Hepatocyte (in vitro differentiated cells): ENCODE data around the gene CD300H. TPM values are rescaled to one million over a fixed set of nuclear protein-coding genes. Genes with fewer than 3 reads are reported as not detected.

ENCODE experiments used
- DNase-seq: peaks from one replicate; pipeline ENCODE4 v3.0.0-alpha.2; 2016; ENCODE audit warnings: low spot score
- H2AFZ ChIP-seq: fragments of 200-600 bp; sonication (generic); 2 replicates; pipeline ENCODE4 v1.6.0; 2016; ENCODE audit warnings: antibody characterized with exemption, mild to moderate bottlenecking
- H3K27ac ChIP-seq: fragments of 200-600 bp; sonication (generic); 2 replicates; pipeline ENCODE4 v1.5.1; 2016; ENCODE audit warnings: mild to moderate bottlenecking
- H3K27me3 ChIP-seq: fragments of 200-600 bp; sonication (generic); 2 replicates; pipeline ENCODE4 v1.6.1; 2016
- H3K36me3 ChIP-seq: fragments of 200-600 bp; sonication (generic); replicated peaks from 2 replicates; pipeline ENCODE4 v1.5.1; 2016; ENCODE audit warnings: low read depth; ENCODE audit not compliant: insufficient read depth
- H3K4me1 ChIP-seq: fragments of 200-600 bp; sonication (generic); 2 replicates; pipeline ENCODE4 v1.5.1; 2016; ENCODE audit warnings: mild to moderate bottlenecking, moderate library complexity; ENCODE audit not compliant: insufficient read depth
- H3K4me2 ChIP-seq: fragments of 200-600 bp; sonication (generic); 2 replicates; pipeline ENCODE4 v1.6.0; 2016
- H3K4me3 ChIP-seq: fragments of 200-600 bp; sonication (generic); 2 replicates; pipeline ENCODE4 v1.5.1; 2016; ENCODE audit warnings: mild to moderate bottlenecking
- H3K79me2 ChIP-seq: fragments of 200-600 bp; sonication (generic); 2 replicates; pipeline ENCODE4 v1.6.0; 2017; ENCODE audit warnings: mild to moderate bottlenecking
- H3K9me2 ChIP-seq: fragments of 200-600 bp; sonication (generic); replicated peaks from 2 replicates; pipeline ENCODE4 v1.6.0; 2017; ENCODE audit warnings: mild to moderate bottlenecking; ENCODE audit not compliant: insufficient read depth
- H3K9me3 ChIP-seq: fragments of 200-600 bp; sonication (generic); 2 replicates; pipeline ENCODE4 v1.5.1; 2016; ENCODE audit warnings: low read depth, mild to moderate bottlenecking
- H4K20me1 ChIP-seq: fragments of 200-600 bp; sonication (generic); 2 replicates; pipeline ENCODE4 v1.6.0; 2016; ENCODE audit warnings: mild to moderate bottlenecking; ENCODE audit not compliant: insufficient read depth, poor library complexity, severe bottlenecking
- CTCF ChIP-seq: fragments of 200-600 bp; sonication (generic); IDR thresholded peaks from 2 replicates; pipeline ENCODE4 v1.5.1; 2016; ENCODE audit warnings: antibody characterized with exemption, mild to moderate bottlenecking; ENCODE audit not compliant: poor library complexity
- EZH2 ChIP-seq: fragments of 200-600 bp; sonication (generic); IDR thresholded peaks from 2 replicates; pipeline ENCODE4 v1.6.1; 2016; ENCODE audit warnings: antibody characterized with exemption, mild to moderate bottlenecking, borderline replicate concordance
- EZH2phosphoT487 ChIP-seq: fragments of 200-600 bp; sonication (generic); IDR thresholded peaks from one replicate; pipeline ENCODE4 v1.6.1; 2018; ENCODE audit warnings: antibody characterized with exemption, mild to moderate bottlenecking, low read depth, moderate library complexity; ENCODE audit not compliant: unreplicated experiment, severe bottlenecking
- WGBS: methylation state at CpG from one replicate; pipeline ENCODE4 v1.1.6; 2016; ENCODE audit warnings: low lambda C conversion rate; ENCODE audit errors: missing lambda C conversion rate; 5-methylcytosine and 5-hydroxymethylcytosine counted together
- polyA plus RNA-seq: library from polyadenylated mRNA; unstranded; fragments of >200 nt; fragmentation: Nextera tagmentation; extraction: Ambion mirVana; gene quantifications from 2 replicates; pipeline ENCODE4 v1.2.1, GENCODE V29; 2016
- total RNA-seq: library from RNA; depleted of rRNA; stranded (reverse); fragments of >200 nt; gene quantifications from 2 replicates; pipeline ENCODE4 v1.2.3, GENCODE V29; 2014

Gene CD300H
- total and polyA plus RNA-seq, 2 experiments from 2014 or later = 0.67 TPM; not detected in 1

GRCh38 chr17:74526681-74527080, 40.6 kb downstream of the CD300H start:
- 71% methylated on average over 3 of the region's 3 CpGs for WGBS
- Histone ChIP-seq H3K36me3 (no peaks in the 10 kb centered on the region), H3K27me3 (no peaks in the 10 kb centered on the region), H2AFZ (no peak overlapping the region), H4K20me1 (no peaks in the 10 kb centered on the region), H3K27ac (no peak overlapping the region), H3K4me1 (no peaks in the 10 kb centered on the region), H3K79me2 (no peaks in the 10 kb centered on the region), H3K9me3 (no peaks in the 10 kb centered on the region), H3K4me3 (no peak overlapping the region), H3K4me2 (no peak overlapping the region), H3K9me2 (no peaks in the 10 kb centered on the region)
- DNase-seq = no peak
- TF ChIP-seq EZH2 (no peak), EZH2phosphoT487 (no peak), CTCF (no peak)

- Histone ChIP-seq H3K79me2 (no peaks in the 10 kb centered on the region), H3K4me2 (no peak overlapping the region), H3K9me3 (no peaks in the 10 kb centered on the region), H4K20me1 (no peaks in the 10 kb centered on the region), H3K4me3 (no peak overlapping the region), H3K36me3 (no peaks in the 10 kb centered on the region), H3K27ac (no peak overlapping the region), H3K9me2 (no peaks in the 10 kb centered on the region), H2AFZ (no peak overlapping the region), H3K4me1 (no peaks in the 10 kb centered on the region), H3K27me3 (no peaks in the 10 kb centered on the region)
- TF ChIP-seq EZH2 = no peak
- no peak for TF ChIP-seq EZH2phosphoT487
- no peak for TF ChIP-seq CTCF
- DNase-seq = no peak
- 91% methylated on average over 14 of the region's 14 CpGs for WGBS
Observed at GRCh38 chr17:74525781-74526288, 41.5 kb downstream of the CD300H start.

GRCh38 chr17:74525465-74525725, 41.9 kb downstream of the CD300H start:
- Histone ChIP-seq H4K20me1 (no peaks in the 10 kb centered on the region), H3K9me3 (no peaks in the 10 kb centered on the region), H3K36me3 (no peaks in the 10 kb centered on the region), H3K27ac (no peak overlapping the region), H3K4me2 (no peak overlapping the region), H3K4me3 (no peak overlapping the region), H3K27me3 (no peaks in the 10 kb centered on the region), H3K79me2 (no peaks in the 10 kb centered on the region), H2AFZ (no peak overlapping the region), H3K4me1 (no peaks in the 10 kb centered on the region), H3K9me2 (no peaks in the 10 kb centered on the region)
- TF ChIP-seq EZH2phosphoT487 (no peak), CTCF (no peak), EZH2 (no peak)
- 82% methylated on average over 1 of the region's 1 CpG for WGBS
- DNase-seq = no peak

- H3K9me3 ChIP-seq = no peaks in the 10 kb centered on the region
- no peaks in the 10 kb centered on the region for H3K4me1 ChIP-seq
- H3K36me3 ChIP-seq = no peaks in the 10 kb centered on the region
- H3K4me3 ChIP-seq = no peak overlapping the region
- no peak for TF ChIP-seq CTCF
- TF ChIP-seq EZH2phosphoT487 = no peak
- no peak for TF ChIP-seq EZH2
- DNase-seq = no peak
- no peak overlapping the region for H3K4me2 ChIP-seq
- H2AFZ ChIP-seq = no peak overlapping the region
- no peaks in the 10 kb centered on the region for H3K27me3 ChIP-seq
- H3K79me2 ChIP-seq = no peaks in the 10 kb centered on the region
- H3K9me2 ChIP-seq = no peaks in the 10 kb centered on the region
- no peaks in the 10 kb centered on the region for H4K20me1 ChIP-seq
- H3K27ac ChIP-seq = no peak overlapping the region
- 80% methylated on average over 11 of the region's 11 CpGs for WGBS
Observed at GRCh38 chr17:74524653-74525464, 42.5 kb downstream of the CD300H start.
